ENCODE measurements around the gene ETV5. TPM values are rescaled to one million over a fixed set of nuclear protein-coding genes. Genes with fewer than 3 reads are reported as not detected.
"Not testable (repeated sequence)": the region's sequence is repeated elsewhere in the genome, so short reads cannot be mapped to it uniquely, and the experiment has no call there.

ETV5 gene
- polyA plus RNA-seq, 4 donors: 23.5 to 33.5 (median 29.2) TPM

DNA sequence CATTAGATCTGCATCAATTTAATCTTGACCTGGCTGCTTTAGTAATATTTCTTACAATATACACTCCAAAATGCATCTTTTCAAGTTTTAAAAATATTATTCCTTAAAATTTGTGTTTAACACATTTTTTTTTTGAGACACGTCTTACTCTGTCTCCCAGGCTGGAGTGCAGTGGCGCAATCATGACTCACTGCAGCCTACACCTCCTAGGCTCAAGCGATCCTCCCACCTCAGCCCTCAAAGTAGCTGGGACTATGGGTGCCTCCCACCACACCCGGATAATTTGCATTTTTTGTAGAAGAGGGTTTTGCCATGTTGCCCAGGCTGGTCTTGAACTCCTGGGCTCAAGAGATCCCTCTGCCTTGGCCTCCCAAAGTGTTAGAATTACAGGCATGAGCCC, 73.6 kb downstream of the ETV5 start:
- no peak for DNase-seq (ENCODE audit: low read depth in 4 of 4, low spot score in 2 of 4)

DNA sequence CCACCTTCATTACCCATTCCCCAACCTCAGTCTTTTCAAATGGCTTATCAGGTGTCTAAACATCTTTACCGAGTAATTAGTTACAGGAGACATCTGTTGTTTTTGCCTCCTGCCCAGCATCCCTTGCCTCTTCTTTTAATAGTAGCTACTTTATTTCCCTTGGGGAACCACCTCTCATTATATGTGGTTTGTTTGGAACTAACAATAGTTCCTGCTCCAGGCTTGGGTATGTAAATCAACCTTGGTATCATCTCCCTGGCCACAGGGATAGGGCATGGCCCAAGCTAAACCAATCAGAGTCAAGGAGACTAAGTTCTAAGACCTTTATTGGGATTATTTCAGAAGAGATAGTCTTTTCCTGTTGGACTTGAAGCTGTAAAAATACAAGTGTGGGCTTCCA, 76.6 kb downstream of the ETV5 start:
- no peak for DNase-seq (ENCODE audit: low read depth in 4 of 4, low spot score in 2 of 4)

DNA sequence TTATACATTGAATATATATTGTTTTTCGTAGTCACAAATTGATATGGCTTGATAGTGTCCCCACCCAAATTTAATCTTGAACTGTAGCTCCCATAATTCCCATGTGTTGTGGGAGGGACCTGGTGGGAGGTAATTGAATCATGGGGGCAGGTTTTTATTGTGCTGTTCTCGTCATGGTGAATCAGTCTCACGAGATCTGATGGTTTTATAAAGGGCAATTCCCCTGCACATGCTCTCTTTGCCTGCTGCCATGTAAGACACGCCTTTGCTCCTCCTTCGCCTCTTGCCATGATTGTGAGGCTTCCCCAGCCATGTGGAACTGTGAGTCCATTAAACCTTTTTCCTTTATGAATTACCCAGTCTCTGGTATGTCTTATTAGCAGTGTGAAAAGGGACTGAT, 82.9 kb downstream of the ETV5 start:
- not testable (repeated sequence) for DNase-seq (ENCODE audit: low read depth in 4 of 4, low spot score in 2 of 4)

DNA sequence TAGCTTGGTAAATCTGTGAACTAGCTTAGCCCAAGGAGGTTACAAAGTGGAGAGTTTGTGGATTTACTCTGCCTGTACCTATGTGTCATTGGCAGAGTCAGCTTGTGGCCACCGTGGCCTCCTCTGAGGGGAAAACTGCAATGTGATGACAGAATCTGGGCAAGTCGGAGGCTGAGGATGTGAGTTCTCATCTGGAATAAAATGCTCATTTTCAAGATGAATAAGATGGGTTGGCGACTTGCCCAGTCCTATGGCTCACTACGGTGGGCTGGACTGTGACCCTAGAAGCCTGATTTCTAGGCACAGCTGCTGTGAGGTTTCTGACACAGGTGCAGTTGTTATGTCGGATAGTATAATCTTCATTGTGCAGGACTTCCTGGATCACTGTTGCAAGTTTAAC, 83.7 kb downstream of the ETV5 start:
- no peak for DNase-seq (ENCODE audit: low read depth in 4 of 4, low spot score in 2 of 4)

DNA sequence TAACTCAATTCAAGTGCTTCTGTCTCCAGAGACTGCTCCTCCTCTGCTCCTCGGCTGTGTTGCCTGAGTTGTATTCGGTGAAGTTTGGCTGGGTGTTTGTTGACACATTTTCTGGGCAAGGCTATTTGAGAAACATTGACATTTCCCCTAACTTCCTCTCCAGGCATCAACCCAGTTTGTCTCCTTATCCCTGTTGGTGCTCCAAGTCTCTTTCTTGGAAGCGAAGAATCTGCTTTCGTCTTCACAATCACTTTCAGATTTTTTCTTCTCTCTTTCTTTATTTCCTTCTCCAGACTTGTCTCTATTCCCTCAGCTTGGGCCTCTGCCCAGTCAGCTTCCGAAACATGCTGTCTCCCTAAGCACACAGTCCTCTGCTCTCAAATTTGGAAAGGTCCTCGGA, 84.7 kb downstream of the ETV5 start:
- no peak for DNase-seq (ENCODE audit: low read depth in 4 of 4, low spot score in 2 of 4)

DNA sequence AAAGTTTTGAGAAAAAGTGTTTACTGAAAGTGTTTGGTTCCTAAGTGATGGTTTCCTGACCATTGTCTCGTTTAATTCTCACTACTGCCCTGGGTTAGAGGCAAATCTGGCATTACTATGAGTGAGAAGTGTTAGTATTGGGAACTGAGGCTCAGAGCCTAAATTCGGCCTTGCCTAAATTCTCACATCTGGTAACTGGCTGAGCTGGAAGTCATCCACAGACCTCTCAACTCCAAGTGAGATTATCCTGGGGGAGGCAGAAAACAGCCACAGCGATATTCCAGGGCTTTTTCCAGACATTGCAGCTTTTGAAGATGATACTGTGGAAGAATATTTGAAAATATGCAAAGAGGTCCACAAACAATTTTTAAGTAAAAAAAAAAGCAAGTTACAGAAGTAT, 86.0 kb downstream of the ETV5 start:
- no peak for DNase-seq (ENCODE audit: low read depth in 4 of 4, low spot score in 2 of 4)

DNA sequence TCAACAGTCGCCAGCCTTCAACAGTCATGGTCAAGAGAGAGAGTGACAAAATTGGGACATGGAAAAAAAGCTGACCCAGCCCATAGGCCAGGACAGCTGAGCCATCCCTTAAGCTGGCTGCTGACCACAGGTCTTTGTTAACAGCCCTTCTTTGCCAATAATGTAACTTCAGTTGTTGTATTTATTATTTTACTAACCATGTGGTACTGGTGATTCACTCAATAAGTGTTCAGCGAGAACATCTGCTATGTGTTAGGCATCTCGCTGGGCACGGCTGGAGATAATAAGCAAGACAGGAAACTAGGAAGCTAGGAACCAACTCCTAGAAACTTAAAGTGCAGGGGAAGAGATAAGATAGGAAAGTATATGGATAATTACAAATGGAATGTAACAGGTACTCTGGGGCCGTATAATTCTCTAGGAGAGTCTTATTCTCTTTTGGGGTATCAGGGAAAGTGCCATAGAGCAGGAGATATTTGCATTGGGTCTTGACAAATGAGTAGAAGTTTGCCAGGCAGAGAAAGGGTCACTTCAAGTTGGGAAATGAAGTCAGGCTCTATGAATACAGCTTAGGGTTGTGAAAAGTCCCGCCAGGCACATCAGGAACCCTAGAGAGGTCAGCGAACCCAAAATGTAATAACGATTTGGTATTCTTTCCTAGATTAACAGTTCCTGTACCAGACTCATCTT, 87.1 kb downstream of the ETV5 start:
- DNase-seq (ENCODE audit: low read depth in 4 of 4, low spot score in 2 of 4): no peak

DNA sequence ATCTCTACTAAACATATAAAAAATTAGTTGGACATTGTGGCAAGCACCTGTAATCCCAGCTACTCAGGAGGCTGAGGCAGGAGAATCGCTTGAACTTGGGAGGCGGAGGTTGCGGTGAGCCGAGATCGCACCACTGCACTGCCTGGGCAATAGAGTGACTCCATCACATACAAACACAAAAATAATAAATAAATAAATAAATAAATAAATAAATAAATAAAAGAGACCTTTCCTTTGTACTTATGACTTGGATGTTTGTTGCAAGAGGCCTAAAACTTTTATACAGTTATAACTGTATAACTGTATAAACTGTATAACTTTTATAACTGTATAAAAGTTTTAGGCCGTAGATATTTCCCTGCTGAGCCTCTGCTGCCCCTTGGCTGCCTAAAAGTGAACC, 87.6 kb downstream of the ETV5 start:
- not testable (repeated sequence) for DNase-seq (ENCODE audit: low read depth in 4 of 4, low spot score in 2 of 4)

DNA sequence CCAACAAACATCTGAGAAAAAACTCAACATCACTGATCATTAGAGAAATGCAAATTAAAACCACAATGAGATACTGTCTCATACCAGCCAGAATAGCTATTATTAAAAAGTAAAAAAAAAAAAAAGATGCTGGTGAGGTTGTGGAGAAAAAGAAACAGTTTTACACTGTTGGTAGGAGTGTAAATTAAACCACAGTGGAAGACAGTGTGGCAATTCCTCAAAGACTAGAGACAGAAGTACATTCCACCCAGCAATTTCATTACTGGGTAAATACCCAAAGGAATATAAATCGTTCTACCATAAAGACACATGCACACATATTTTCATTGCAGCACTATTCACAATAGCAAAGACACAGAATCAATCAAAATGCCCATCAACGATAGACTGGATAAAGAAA, 89.6 kb downstream of the ETV5 start:
- not testable (repeated sequence) for DNase-seq (ENCODE audit: low read depth in 4 of 4, low spot score in 2 of 4)

DNA sequence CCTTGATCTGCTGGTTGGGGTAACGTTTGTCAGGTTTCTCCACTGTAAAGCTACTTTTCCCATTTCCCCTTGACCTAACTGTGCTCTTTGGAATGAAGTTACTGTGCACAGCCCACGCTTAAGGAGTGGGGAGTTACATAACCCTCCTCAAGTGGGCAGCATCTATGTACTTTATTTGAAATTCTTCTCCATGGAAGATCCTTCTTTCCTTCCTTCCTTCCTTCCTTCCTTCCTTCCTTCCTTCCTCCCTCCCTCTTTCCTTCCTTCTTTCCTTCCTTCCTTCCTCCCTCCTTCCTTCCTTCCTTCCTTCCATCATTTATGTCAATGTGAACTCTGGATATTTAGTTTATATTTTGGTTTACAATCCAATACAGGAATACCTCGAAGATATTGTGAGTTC, 94.0 kb downstream of the ETV5 start:
- DNase-seq (ENCODE audit: low read depth in 4 of 4, low spot score in 2 of 4): no peak

DNA sequence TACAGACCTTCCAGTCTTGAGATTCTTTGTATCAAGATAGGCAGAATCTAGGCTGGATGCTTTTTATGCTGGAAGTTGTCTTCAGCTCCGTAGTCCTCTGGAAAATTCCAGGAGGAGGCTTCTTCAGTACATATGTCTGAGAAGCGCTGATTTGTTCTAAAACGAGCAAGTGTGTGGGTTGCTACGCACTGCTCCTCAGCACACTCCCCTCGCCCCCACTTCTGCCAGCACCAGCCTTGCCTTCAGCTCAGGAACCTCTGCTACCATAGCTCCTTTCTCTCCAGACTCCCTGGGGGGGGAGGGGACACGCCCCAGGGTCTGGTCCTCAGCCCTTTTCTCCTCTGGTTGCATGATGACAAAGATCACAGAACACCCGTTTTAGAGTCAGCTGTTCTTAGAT, 95.6 kb downstream of the ETV5 start:
- DNase-seq (ENCODE audit: low read depth in 4 of 4, low spot score in 2 of 4): no peak

DNA sequence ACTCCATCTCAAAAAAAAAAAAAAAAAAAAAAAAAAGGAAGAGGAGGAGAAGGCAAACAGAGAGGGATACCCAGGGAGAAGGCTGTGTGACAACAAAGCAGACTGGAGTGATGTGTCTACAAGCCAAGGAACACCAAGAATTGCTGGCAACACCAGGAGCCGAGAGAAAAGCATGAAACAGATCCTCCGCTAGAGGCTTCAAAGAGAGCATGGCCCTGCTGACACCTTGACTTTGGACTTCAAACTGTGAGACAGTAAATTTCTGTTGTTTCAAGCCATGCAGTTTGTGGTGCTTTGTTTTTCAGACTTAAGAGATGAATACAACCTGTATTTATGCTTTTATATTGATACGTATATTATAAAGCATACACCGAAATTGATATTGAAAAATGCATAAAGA, 96.8 kb downstream of the ETV5 start:
- DNase-seq (ENCODE audit: low read depth in 4 of 4, low spot score in 2 of 4): no peak

DNA sequence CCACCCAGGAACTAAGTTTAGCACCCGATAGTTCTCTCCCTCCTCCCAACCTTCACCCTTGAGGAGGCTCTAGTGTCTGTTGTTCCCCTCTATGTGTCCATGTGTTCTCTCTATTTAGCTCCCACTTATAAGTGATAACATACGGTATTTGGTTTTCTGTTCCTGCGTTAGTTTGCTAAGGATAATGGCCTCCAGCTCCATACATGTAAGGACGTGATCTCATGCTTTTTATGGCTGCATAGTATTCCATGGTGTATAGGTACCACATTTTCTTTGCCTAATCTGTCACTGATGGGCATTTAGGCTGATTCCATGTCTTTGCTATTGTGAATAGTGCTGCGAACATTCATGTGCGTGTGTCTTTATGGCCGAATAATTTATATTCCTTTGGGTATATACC, 104.2 kb downstream of the ETV5 start:
- DNase-seq (ENCODE audit: low read depth in 4 of 4, low spot score in 2 of 4): no peak

DNA sequence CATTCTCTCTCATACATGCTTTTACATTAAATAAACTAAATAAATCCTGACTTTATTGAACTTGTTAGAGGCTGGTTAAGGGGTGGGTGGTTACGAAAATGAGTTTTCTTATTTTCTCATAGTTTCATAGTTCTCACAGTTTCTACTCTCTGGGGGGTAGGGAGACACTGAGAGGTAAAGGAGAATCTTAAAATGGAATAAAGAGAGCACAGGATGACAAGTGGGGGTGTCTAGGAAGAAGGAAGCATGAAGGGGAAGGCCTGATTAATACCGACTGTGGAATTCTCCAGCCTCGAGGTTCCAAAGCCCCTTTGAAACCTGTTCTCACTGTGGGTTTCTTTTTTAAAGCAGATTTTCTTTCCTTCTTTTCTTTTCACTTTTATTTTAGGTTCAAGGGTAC, 104.7 kb downstream of the ETV5 start:
- no peak for DNase-seq (ENCODE audit: low read depth in 4 of 4, low spot score in 2 of 4)

DNA sequence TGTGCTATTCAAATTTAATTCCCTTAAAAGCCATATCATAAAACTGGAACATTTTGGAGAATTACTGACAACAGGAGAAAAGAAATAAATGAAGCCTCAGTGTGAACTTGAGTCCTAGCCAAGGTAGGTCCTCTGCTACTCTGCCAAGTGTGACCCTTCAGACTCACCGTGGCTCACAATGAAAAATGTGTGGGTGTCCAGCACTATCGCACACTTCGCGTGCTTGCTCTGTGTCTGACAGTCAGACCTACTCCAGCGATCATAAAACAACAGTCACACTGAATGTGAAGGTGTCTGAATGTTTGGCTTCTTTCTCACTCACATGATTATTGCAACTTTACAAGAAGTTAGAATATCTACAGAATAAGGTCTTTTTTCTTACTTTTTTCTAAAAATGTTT, 105.3 kb downstream of the ETV5 start:
- no peak for DNase-seq (ENCODE audit: low read depth in 4 of 4, low spot score in 2 of 4)

DNA sequence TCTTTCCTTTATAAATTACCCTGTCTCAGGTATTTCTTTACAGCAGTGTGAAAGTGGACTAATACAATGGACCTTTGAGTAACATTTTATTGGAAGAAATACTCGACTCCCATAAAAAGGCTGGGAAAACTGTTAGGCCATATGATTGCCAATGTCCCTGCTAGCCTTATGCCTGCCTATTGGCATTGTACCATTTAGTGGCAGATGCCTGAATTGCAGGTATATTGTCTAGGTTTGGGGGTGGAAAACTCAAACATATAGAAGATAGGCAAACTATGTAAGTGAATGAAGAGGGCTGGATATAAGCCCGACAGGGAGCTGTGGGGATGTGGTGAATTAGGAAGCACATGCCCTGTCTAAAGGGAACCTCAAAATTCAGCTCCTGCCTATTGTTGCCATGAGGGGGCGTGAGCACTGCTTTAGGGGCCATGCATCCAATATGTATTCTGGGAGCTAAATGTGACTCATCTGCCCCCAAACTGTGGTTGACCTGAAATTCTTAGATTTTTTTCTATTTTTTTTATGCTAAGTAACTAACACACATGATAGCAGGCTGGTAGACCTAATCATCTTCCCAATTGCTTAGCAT, 105.9 kb downstream of the ETV5 start:
- DNase-seq (ENCODE audit: low read depth in 4 of 4, low spot score in 2 of 4): no peak

DNA sequence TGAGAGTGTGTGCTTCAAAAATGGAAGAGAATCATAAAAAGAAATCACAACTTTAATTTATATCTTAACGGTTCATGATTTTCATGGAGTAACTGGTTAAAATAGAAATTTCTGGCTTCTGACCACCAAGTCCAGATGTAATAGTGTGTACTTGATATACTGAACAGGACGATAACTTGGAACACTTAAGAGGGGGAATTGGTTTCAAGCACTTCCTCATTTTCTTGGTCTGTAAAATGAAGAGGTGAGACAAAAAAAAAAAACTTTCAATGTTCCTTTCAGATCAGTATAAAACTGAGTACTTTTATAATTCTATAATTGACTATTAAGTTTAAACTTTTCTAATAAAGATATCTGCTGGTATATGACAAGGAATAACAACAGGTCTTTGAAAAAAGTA, 107.0 kb downstream of the ETV5 start:
- no peak for DNase-seq (ENCODE audit: low read depth in 4 of 4, low spot score in 2 of 4)

DNA sequence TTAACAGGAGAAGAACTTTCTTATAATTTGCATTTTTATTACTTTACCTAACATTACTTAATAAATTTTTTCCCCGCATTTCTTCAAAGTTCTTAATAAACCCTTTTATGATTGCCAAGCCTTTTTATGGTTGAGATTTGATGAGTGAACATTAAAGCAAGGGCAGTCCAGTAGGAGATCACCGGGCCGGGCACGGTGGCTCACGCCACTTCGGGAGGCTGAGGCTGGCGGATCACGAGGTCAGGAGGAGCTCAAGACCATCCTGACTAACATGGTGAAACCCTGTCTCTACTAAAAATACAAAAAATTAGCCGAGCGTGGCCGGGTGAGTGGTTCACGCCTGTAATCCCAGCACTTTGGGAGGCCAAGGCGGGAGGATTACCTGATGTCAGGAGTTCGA, 109.7 kb downstream of the ETV5 start:
- DNase-seq (ENCODE audit: low read depth in 4 of 4, low spot score in 2 of 4): no peak

DNA sequence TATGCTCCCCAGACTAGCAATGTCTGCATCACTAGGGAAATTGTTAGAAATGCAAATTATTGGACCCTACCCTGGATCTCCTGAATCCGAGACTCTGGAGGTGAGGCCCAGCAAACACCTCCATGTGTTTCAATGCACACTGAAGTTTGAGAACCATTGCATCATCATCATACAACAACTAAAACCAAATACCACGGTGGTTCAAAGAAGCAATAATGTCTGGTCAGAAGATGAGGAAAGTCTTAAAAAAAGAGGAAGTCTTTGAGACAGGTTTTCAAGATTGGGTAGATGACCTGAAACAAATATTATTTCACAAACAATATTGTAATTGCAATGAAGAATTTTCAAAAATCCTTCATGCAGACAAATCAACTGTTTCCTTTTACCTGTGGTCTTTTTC, 110.8 kb downstream of the ETV5 start:
- DNase-seq (ENCODE audit: low read depth in 4 of 4, low spot score in 2 of 4): no peak

DNA sequence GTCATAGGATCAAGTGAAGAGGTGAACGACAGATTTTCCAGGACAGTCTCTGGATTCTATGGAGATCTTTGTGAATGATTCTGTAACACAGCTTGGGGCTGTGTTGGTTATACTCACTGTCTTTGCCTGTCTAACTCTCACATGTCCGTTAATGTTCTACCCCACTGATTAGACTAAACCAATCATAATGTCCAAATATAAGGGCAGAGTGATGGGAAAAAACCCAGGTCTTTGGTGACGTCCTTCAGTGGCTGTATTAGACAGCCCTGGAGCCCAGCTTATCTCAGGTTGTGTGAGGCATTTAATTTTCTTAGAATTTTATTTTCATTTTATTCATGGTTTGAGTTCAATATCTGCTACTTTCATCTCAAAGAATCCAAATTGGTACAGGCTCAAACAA, 111.8 kb downstream of the ETV5 start:
- DNase-seq (ENCODE audit: low read depth in 4 of 4, low spot score in 2 of 4): no peak
